Activated CD8-positive, alpha-beta memory T cell treated with anti-CD3 and anti-CD28 coated beads for 1 hour (primary cell): ENCODE results near the gene TIGD6.
"Not testable (repeated sequence)": the region's sequence is repeated elsewhere in the genome, so short reads cannot be mapped to it uniquely, and the experiment has no call there.

ENCODE experiments used
- DNase-seq, 2 donors: peaks; one replicate each; pipeline ENCODE4 v3.0.0-alpha.2; 2020; ENCODE audit warnings: low read depth in 1 of 2; ENCODE audit errors: extremely low read depth in 1 of 2

The TIGD6 gene

DNA sequence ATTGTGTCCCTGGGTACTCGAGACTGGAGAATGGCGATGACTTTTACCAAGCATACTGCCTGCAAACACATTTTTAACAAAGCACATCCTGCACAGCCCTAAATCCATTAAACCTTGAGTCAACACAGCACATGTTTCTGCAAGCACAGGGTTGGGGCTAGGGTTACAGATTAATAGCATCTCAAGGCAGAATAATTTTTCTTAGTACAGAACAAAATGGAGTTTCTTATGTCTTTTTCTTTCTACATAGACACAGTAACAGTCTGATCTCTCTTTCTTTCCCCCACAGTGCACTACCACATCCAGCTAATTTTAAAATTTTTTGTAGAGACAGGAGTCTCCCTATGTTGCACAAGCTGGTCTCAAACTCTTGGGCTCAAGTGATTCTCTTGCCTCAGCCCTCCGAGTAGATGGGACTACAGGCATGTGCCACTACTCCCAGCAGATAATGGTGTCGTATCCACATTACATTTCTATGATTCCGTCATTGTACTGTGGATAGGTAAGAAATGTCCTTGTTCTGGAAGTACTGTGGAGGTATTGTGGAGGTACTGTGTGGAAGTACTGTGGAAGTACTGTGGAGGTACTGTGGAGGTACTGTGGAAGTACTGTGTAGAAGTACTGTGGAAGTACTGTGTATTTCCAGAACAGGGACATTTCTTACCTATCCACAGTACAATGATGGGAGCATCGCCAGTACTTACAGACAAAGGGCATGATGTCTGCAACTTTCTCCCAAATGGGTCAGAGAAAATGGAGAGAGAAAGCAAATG, 57.1 kb downstream of the TIGD6 start:
- not testable (repeated sequence) for DNase-seq
